ENCODE results near the gene NFASC. TPM values are rescaled to one million over a fixed set of nuclear protein-coding genes. Genes with fewer than 3 reads are reported as not detected.

Gene NFASC
- total and polyA plus RNA-seq, 9 of the 15 experiments (the other 6 are each of a cell fraction or from before 2014, with no cell fraction given): 0.03 to 0.16 (median 0.06) TPM; not detected in 6

DNA sequence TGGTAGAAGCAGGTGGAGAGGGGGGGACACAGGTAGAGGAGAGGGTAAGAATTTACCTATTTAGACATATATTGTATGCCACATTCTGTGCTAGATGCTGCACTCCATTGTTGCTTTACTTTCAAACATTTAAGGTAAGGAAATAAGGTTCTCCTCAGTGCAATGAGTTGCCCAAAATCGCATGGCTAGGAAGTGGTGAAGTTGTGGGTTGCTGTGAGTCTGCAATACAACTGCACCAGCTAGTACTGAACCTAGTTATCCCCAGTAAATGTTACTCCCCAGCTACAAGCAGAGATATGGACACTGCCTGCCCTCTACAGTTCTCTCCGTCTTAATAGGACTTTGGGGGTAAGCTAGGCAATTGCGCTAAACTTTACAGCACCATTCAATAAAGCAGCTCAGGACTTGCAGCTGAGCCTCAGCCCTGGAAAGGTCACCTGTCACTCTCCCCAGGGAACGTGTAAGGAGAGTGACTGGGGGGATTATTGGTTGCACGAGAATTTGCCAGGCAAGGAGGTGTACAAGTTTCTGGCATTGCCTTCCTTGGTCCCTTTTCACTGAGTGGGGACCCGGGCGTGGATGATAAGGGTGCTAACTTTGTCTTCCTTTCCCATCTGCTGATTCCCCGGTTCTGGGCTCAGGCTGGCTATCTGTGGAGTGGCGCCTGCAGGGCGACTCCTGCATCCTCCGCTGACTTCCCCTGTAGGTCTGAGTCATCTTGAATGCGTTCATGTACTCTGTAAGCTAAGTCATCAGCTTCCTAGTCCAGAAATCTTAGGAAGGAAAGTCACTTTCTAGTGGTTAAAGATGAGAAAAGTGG, 101.1 kb downstream of the NFASC start (continued):
- TF ChIP-seq KLF16 (IDR thresholded peaks at IDR 0.05) (peak; percentile 58; the same call in 1 of the 2 replicates), PML (IDR thresholded peaks at IDR 0.05; ENCODE audit: low read length) (peak; percentile 49; the same call in 1 of the 2 replicates), SPI1 (IDR thresholded peaks at IDR 0.05; ENCODE audit: borderline replicate concordance, low read depth, low read length) (peak; percentile 54; the same call in 1 of the 2 replicates), ZNF778 (CRISPR knock-in tag; IDR thresholded peaks at IDR 0.05) (no peak), RAD51 (IDR thresholded peaks at IDR 0.05; ENCODE audit: borderline replicate concordance, low read depth) (no peak), SMARCC2 (IDR thresholded peaks at IDR 0.05; ENCODE audit: low read depth) (no peak), ZC3H8 (IDR thresholded peaks at IDR 0.05) (no peak)
- TF ChIP-seq, protein P1, sequence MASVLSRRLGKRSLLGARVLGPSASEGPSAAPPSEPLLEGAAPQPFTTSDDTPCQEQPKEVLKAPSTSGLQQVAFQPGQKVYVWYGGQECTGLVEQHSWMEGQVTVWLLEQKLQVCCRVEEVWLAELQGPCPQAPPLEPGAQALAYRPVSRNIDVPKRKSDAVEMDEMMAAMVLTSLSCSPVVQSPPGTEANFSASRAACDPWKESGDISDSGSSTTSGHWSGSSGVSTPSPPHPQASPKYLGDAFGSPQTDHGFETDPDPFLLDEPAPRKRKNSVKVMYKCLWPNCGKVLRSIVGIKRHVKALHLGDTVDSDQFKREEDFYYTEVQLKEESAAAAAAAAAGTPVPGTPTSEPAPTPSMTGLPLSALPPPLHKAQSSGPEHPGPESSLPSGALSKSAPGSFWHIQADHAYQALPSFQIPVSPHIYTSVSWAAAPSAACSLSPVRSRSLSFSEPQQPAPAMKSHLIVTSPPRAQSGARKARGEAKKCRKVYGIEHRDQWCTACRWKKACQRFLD (CRISPR knock-in tag; IDR thresholded peaks at IDR 0.05): peak; percentile 55; the same call in 1 of the 2 replicates
- TF ChIP-seq, protein P2, sequence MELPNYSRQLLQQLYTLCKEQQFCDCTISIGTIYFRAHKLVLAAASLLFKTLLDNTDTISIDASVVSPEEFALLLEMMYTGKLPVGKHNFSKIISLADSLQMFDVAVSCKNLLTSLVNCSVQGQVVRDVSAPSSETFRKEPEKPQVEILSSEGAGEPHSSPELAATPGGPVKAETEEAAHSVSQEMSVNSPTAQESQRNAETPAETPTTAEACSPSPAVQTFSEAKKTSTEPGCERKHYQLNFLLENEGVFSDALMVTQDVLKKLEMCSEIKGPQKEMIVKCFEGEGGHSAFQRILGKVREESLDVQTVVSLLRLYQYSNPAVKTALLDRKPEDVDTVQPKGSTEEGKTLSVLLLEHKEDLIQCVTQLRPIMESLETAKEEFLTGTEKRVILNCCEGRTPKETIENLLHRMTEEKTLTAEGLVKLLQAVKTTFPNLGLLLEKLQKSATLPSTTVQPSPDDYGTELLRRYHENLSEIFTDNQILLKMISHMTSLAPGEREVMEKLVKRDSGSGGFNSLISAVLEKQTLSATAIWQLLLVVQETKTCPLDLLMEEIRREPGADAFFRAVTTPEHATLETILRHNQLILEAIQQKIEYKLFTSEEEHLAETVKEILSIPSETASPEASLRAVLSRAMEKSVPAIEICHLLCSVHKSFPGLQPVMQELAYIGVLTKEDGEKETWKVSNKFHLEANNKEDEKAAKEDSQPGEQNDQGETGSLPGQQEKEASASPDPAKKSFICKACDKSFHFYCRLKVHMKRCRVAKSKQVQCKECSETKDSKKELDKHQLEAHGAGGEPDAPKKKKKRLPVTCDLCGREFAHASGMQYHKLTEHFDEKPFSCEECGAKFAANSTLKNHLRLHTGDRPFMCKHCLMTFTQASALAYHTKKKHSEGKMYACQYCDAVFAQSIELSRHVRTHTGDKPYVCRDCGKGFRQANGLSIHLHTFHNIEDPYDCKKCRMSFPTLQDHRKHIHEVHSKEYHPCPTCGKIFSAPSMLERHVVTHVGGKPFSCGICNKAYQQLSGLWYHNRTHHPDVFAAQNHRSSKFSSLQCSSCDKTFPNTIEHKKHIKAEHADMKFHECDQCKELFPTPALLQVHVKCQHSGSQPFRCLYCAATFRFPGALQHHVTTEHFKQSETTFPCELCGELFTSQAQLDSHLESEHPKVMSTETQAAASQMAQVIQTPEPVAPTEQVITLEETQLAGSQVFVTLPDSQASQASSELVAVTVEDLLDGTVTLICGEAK (IDR thresholded peaks at IDR 0.05): no peak
- TF ChIP-seq, protein P2 (CRISPR knock-in tag; IDR thresholded peaks at IDR 0.05): no peak
- TF ChIP-seq, protein P3, sequence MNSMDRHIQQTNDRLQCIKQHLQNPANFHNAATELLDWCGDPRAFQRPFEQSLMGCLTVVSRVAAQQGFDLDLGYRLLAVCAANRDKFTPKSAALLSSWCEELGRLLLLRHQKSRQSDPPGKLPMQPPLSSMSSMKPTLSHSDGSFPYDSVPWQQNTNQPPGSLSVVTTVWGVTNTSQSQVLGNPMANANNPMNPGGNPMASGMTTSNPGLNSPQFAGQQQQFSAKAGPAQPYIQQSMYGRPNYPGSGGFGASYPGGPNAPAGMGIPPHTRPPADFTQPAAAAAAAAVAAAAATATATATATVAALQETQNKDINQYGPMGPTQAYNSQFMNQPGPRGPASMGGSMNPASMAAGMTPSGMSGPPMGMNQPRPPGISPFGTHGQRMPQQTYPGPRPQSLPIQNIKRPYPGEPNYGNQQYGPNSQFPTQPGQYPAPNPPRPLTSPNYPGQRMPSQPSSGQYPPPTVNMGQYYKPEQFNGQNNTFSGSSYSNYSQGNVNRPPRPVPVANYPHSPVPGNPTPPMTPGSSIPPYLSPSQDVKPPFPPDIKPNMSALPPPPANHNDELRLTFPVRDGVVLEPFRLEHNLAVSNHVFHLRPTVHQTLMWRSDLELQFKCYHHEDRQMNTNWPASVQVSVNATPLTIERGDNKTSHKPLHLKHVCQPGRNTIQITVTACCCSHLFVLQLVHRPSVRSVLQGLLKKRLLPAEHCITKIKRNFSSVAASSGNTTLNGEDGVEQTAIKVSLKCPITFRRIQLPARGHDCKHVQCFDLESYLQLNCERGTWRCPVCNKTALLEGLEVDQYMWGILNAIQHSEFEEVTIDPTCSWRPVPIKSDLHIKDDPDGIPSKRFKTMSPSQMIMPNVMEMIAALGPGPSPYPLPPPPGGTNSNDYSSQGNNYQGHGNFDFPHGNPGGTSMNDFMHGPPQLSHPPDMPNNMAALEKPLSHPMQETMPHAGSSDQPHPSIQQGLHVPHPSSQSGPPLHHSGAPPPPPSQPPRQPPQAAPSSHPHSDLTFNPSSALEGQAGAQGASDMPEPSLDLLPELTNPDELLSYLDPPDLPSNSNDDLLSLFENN (IDR thresholded peaks at IDR 0.05; ENCODE audit: low read depth in 2 of 2, low read length in 2 of 2): peak in 1 of 2 experiments; percentile 74; a peak in 1 of 4 replicates

Data from K562 (cell line).